ENCODE data around the gene HACD3. TPM values are rescaled to one million over a fixed set of nuclear protein-coding genes. Genes with fewer than 3 reads are reported as not detected.

The HACD3 gene, protein sequence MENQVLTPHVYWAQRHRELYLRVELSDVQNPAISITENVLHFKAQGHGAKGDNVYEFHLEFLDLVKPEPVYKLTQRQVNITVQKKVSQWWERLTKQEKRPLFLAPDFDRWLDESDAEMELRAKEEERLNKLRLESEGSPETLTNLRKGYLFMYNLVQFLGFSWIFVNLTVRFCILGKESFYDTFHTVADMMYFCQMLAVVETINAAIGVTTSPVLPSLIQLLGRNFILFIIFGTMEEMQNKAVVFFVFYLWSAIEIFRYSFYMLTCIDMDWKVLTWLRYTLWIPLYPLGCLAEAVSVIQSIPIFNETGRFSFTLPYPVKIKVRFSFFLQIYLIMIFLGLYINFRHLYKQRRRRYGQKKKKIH
- 48.5 and 68.0 TPM in 2 replicates for total RNA-seq

GRCh38 chr15:65530318-65531111, at the start of gene HACD3:
HACD3 (plus strand) TSS chr15:65530463; CDS start chr15:65530632, 169 bp downstream.

GRCh38 chr15:65516997-65517865, 13.0 kb upstream of the HACD3 start, which contains the start of gene DPP8:
DPP8 (minus strand) TSS chr15:65517689; CDS start chr15:65512553, 5,136 bp downstream.

GRCh38 chr15:65610871-65611718, 80.8 kb downstream of the HACD3 start, which contains the start of gene INTS14:
INTS14 (minus strand) TSS chr15:65611131; CDS start chr15:65607380, 3,751 bp downstream.

GRCh38 chr15:65621638-65622037, 91.4 kb downstream of the HACD3 start, which contains the start of gene SLC24A1:
SLC24A1 (plus strand) TSS chr15:65621938; CDS start chr15:65624081, 2,143 bp downstream.

Small RNAs within 50 kb of the gene (small RNA-seq; reads per million reads assigned to genes)
- gene RF00019 (not detected), gene RNU6-19P (0.27 reads per million, percentile 5 among the genes with 10 or more reads in this experiment)

Other genes with a start within 250 kb of the HACD3 start
- gene PARP16, start 243.6 kb upstream of the HACD3 start, total RNA-seq = 2.2 and 2.9 TPM in 2 replicates
- not detected in 2 replicates for gene RNU5A-1, start 234.4 kb upstream of the HACD3 start, total RNA-seq
- not detected in 2 replicates for gene RNU5B-1, start 225.8 kb upstream of the HACD3 start, total RNA-seq
- gene IGDCC3, start 152.5 kb upstream of the HACD3 start, total RNA-seq = not detected in 2 replicates
- 1.8 and 2.7 TPM in 2 replicates for gene IGDCC4, start 107.5 kb upstream of the HACD3 start, total RNA-seq
- 26.1 and 30.7 TPM in 2 replicates for gene DPP8, start 12.8 kb upstream of the HACD3 start, total RNA-seq
- 32.3 TPM in 2 replicates for gene INTS14, start 80.7 kb downstream of the HACD3 start, total RNA-seq
- gene SLC24A1, start 91.5 kb downstream of the HACD3 start, total RNA-seq = 8.5 and 9.0 TPM in 2 replicates